HepG2 (cell line): ENCODE results near the gene AKAP6. TPM values are rescaled to one million over a fixed set of nuclear protein-coding genes. Genes with fewer than 3 reads are reported as not detected.

Experiments used
- BCL3 ChIP-seq: sonication (generic); formaldehyde crosslinking; IDR thresholded peaks from 2 replicates; pipeline ENCODE4 v1.5.1; 2020; ENCODE audit warnings: mild to moderate bottlenecking, missing genetic modification reagents, moderate library complexity
- CC2D1A ChIP-seq: sonication (generic); formaldehyde crosslinking; IDR thresholded peaks from 2 replicates; pipeline ENCODE4 v1.8.1; 2023; ENCODE audit warnings: mild to moderate bottlenecking, missing genetic modification reagents
- FLYWCH1 ChIP-seq: sonication (generic); formaldehyde crosslinking; IDR thresholded peaks from 2 replicates; pipeline ENCODE4 v1.8.1; 2023; ENCODE audit warnings: mild to moderate bottlenecking, missing genetic modification reagents
- HNF4G ChIP-seq, 2 experiments: sonication (generic) in 1 of 2; formaldehyde crosslinking in 1 of 2; IDR thresholded peaks; 2 replicates each; pipeline versions ENCODE4 v1.4.0 to v1.6.1; 2011 to 2020; ENCODE audit warnings: borderline replicate concordance in 2 of 2, low read depth in 2 of 2, mild to moderate bottlenecking in 2 of 2, low read length in 1 of 2, missing genetic modification reagents in 1 of 2, moderate library complexity in 1 of 2
- HNRNPUL1 ChIP-seq: fragments of 200-400 bp; formaldehyde crosslinking; IDR thresholded peaks from 2 replicates; pipeline ENCODE4 v1.6.1; 2017; ENCODE audit warnings: low read depth, mild to moderate bottlenecking, low read length, moderate library complexity
- MIXL1 ChIP-seq: IDR thresholded peaks from 2 replicates; pipeline ENCODE4 v1.6.1; 2016
- NR1H2 ChIP-seq: sonication (generic); formaldehyde crosslinking; IDR thresholded peaks from 2 replicates; pipeline ENCODE4 v1.8.1; 2022; ENCODE audit warnings: low read depth, missing genetic modification reagents, borderline replicate concordance
- PITX1 ChIP-seq: sonication (generic); formaldehyde crosslinking; IDR thresholded peaks from 2 replicates; pipeline ENCODE4 v1.5.1; 2020; ENCODE audit warnings: mild to moderate bottlenecking, missing genetic modification reagents
- POLR2AphosphoS5 ChIP-seq: IDR thresholded peaks from 2 replicates; pipeline ENCODE4 v1.6.1; 2012; ENCODE audit warnings: low read depth, low read length
- SIN3B ChIP-seq: fragments of 150-350 bp; IDR thresholded peaks from 2 replicates; pipeline ENCODE4 v1.6.1; 2014; ENCODE audit warnings: low read length
- SMARCE1 ChIP-seq: fragments of 450-650 bp; IDR thresholded peaks from 2 replicates; pipeline ENCODE4 v1.6.1; 2017; ENCODE audit warnings: borderline replicate concordance
- SMC3 ChIP-seq: IDR thresholded peaks from 2 replicates; pipeline ENCODE4 v1.6.1; 2011; ENCODE audit warnings: low read length, improper control_type of control experiment
- SP1 ChIP-seq, 2 experiments: fragments of 450-650 bp in 1 of 2; sonication (generic) in 1 of 2; formaldehyde crosslinking in 1 of 2; IDR thresholded peaks; 2 replicates each; pipeline versions ENCODE4 v1.4.0 to v1.6.1; 2016 to 2020; ENCODE audit warnings: missing genetic modification reagents in 1 of 2
- TRIM22 ChIP-seq: fragments of 450-650 bp; IDR thresholded peaks from 2 replicates; pipeline ENCODE4 v1.6.1; 2017
- YEATS4 ChIP-seq: sonication (generic); formaldehyde crosslinking; IDR thresholded peaks from 2 replicates; pipeline ENCODE4 v1.4.0; 2020; ENCODE audit warnings: missing genetic modification reagents, borderline replicate concordance
- ZNF205 ChIP-seq: IDR thresholded peaks from 2 replicates; pipeline ENCODE4 v1.6.1; 2018; ENCODE audit warnings: missing biosample characterization, missing genetic modification reagents
- ZNF30 ChIP-seq: sonication (generic); formaldehyde crosslinking; IDR thresholded peaks from 2 replicates; pipeline ENCODE4 v1.5.0; 2020; ENCODE audit warnings: mild to moderate bottlenecking, missing genetic modification reagents
- ZNF777 ChIP-seq: sonication (generic); formaldehyde crosslinking; IDR thresholded peaks from 2 replicates; pipeline ENCODE4 v1.4.0; 2020; ENCODE audit warnings: missing genetic modification reagents
- polyA plus RNA-seq, 8 experiments: library from polyadenylated mRNA; depleted of rRNA in 3 of 8; stranded (reverse) in 7 of 8; unstranded in 1 of 8; fragments of >200 nt; fragmentation: Illumina TruSeq in 4 of 8; extraction: Trizol in 4 of 8; gene quantifications; 2 replicates each; pipeline versions ENCODE4 v1.2.1 to v1.2.3, GENCODE V29; 2011 to 2016; ENCODE audit warnings: low read depth in 4 of 8, missing spikeins in 1 of 8, mixed read lengths in 1 of 8; ENCODE audit not compliant: insufficient read depth in 1 of 8
- total RNA-seq, 5 experiments: library from RNA; depleted of rRNA; stranded (reverse); fragments of >200 nt; fragmentation: Illumina TruSeq; extraction: Trizol; gene quantifications; 2 replicates each; pipeline ENCODE4 v1.2.3, GENCODE V29; 2016; ENCODE audit warnings: low read depth in 1 of 5
- TF ChIP-seq, protein P1 (sequence below): sonication (generic); formaldehyde crosslinking; IDR thresholded peaks from 2 replicates; pipeline ENCODE4 v1.4.0; 2020; ENCODE audit warnings: missing genetic modification reagents
- TF ChIP-seq, protein P2 (sequence below): sonication (generic); formaldehyde crosslinking; IDR thresholded peaks from 2 replicates; pipeline ENCODE4 v1.4.0; 2020; ENCODE audit warnings: missing genetic modification reagents, mild to moderate bottlenecking, borderline replicate concordance
- TF ChIP-seq, protein P3 (sequence below): sonication (generic); formaldehyde crosslinking; IDR thresholded peaks from 2 replicates; pipeline ENCODE4 v1.5.0; 2020; ENCODE audit warnings: missing genetic modification reagents

AKAP6 gene
- total and polyA plus RNA-seq, 2 of the 13 experiments (the other 11 are each of a cell fraction or from before 2014, with no cell fraction given): 1.4 TPM

GRCh38 chr14:32710731-32711680, 381.9 kb downstream of the AKAP6 start (continued):
- no peak for TF ChIP-seq SP1 (IDR thresholded peaks at IDR 0.05)
- TF ChIP-seq SP1 (CRISPR knock-in tag; IDR thresholded peaks at IDR 0.05): no peak
- no peak for TF ChIP-seq ZNF30 (CRISPR knock-in tag)
- no peak for TF ChIP-seq SMARCE1
- TF ChIP-seq SIN3B: 0 out of 2 replicates have a peak, but pooled peaks have one; percentile 21
- TF ChIP-seq NR1H2 (CRISPR knock-in tag): no peak
- peak; percentile 95 for TF ChIP-seq MIXL1 (CRISPR knock-in tag)
- TF ChIP-seq BCL3 (CRISPR knock-in tag): no peak
- TF ChIP-seq ZNF205 (CRISPR knock-in tag): no peak
- TF ChIP-seq SMC3: peak; percentile 91
- no peak for TF ChIP-seq POLR2AphosphoS5
- TF ChIP-seq, protein P1, sequence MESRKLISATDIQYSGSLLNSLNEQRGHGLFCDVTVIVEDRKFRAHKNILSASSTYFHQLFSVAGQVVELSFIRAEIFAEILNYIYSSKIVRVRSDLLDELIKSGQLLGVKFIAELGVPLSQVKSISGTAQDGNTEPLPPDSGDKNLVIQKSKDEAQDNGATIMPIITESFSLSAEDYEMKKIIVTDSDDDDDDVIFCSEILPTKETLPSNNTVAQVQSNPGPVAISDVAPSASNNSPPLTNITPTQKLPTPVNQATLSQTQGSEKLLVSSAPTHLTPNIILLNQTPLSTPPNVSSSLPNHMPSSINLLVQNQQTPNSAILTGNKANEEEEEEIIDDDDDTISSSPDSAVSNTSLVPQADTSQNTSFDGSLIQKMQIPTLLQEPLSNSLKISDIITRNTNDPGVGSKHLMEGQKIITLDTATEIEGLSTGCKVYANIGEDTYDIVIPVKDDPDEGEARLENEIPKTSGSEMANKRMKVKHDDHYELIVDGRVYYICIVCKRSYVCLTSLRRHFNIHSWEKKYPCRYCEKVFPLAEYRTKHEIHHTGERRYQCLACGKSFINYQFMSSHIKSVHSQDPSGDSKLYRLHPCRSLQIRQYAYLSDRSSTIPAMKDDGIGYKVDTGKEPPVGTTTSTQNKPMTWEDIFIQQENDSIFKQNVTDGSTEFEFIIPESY (CRISPR knock-in tag): no peak
- TF ChIP-seq, protein P2, sequence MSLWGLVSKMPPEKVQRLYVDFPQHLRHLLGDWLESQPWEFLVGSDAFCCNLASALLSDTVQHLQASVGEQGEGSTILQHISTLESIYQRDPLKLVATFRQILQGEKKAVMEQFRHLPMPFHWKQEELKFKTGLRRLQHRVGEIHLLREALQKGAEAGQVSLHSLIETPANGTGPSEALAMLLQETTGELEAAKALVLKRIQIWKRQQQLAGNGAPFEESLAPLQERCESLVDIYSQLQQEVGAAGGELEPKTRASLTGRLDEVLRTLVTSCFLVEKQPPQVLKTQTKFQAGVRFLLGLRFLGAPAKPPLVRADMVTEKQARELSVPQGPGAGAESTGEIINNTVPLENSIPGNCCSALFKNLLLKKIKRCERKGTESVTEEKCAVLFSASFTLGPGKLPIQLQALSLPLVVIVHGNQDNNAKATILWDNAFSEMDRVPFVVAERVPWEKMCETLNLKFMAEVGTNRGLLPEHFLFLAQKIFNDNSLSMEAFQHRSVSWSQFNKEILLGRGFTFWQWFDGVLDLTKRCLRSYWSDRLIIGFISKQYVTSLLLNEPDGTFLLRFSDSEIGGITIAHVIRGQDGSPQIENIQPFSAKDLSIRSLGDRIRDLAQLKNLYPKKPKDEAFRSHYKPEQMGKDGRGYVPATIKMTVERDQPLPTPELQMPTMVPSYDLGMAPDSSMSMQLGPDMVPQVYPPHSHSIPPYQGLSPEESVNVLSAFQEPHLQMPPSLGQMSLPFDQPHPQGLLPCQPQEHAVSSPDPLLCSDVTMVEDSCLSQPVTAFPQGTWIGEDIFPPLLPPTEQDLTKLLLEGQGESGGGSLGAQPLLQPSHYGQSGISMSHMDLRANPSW (CRISPR knock-in tag): no peak
- TF ChIP-seq FLYWCH1 (CRISPR knock-in tag): no peak
- TF ChIP-seq ZNF777 (CRISPR knock-in tag): 0 out of 2 replicates have a peak, but pooled peaks have one; percentile 16
- no peak for TF ChIP-seq HNF4G (IDR thresholded peaks at IDR 0.05; ENCODE audit: borderline replicate concordance, low read depth, low read length)
- TF ChIP-seq HNF4G (CRISPR knock-in tag; IDR thresholded peaks at IDR 0.05; ENCODE audit: borderline replicate concordance, low read depth): no peak
- TF ChIP-seq PITX1: no peak
- no peak for TF ChIP-seq TRIM22
- no peak for TF ChIP-seq HNRNPUL1
- TF ChIP-seq, protein P3, sequence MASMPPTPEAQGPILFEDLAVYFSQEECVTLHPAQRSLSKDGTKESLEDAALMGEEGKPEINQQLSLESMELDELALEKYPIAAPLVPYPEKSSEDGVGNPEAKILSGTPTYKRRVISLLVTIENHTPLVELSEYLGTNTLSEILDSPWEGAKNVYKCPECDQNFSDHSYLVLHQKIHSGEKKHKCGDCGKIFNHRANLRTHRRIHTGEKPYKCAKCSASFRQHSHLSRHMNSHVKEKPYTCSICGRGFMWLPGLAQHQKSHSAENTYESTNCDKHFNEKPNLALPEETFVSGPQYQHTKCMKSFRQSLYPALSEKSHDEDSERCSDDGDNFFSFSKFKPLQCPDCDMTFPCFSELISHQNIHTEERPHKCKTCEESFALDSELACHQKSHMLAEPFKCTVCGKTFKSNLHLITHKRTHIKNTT: no peak
- 0 out of 2 replicates have a peak, but pooled peaks have one; percentile 73 for TF ChIP-seq CC2D1A (CRISPR knock-in tag)
- TF ChIP-seq YEATS4 (CRISPR knock-in tag): 0 out of 2 replicates have a peak, but pooled peaks have one; percentile 25
